K562 (cell line): ENCODE results near the gene HYI.

ENCODE experiments used
- CHD2 ChIP-seq: IDR thresholded peaks from 2 replicates; pipeline ENCODE4 v1.6.1; 2011; ENCODE audit warnings: low read depth, low read length
- CTCF ChIP-seq, 3 experiments: IDR thresholded peaks in 2 of 3; conservative IDR thresholded peaks in 1 of 3; 2 replicates each; pipeline ENCODE4 v1.5.1; 2011 to 2012; ENCODE audit warnings: low read length in 3 of 3, mild to moderate bottlenecking in 3 of 3, control low read depth in 2 of 3, improper control_type of control experiment in 1 of 3, inconsistent platforms in 1 of 3, low read depth in 1 of 3, mixed read lengths in 1 of 3, moderate library complexity in 1 of 3; ENCODE audit not compliant: insufficient read depth in 2 of 3
- GABPA ChIP-seq: fragments of 200-800 bp; sonication (Bioruptor generic); conservative IDR thresholded peaks from 2 replicates; pipeline ENCODE4 v1.6.1; 2016; ENCODE audit warnings: low read depth, missing genetic modification characterization, missing compliant biosample characterization
- KLF10 ChIP-seq: fragments of 250-450 bp; sonication (Bioruptor Pico); IDR thresholded peaks from 2 replicates; pipeline ENCODE4 v1.6.1; 2021; ENCODE audit warnings: matching md5 sums
- POLR2AphosphoS5 ChIP-seq: IDR thresholded peaks from 2 replicates; pipeline ENCODE4 v1.6.1; 2011; ENCODE audit warnings: mild to moderate bottlenecking, low read depth, low read length, moderate library complexity; ENCODE audit not compliant: control insufficient read depth, insufficient read depth
- RAD21 ChIP-seq, 2 experiments: fragments of 250-450 bp in 1 of 2; fragments of 450-650 bp in 1 of 2; sonication (Bioruptor Pico) in 1 of 2; formaldehyde crosslinking in 1 of 2; IDR thresholded peaks in 1 of 2; conservative IDR thresholded peaks in 1 of 2; 2 replicates each; pipeline versions ENCODE4 v1.4.0 to v1.8.0; 2020 to 2022; ENCODE audit warnings: mild to moderate bottlenecking in 2 of 2, moderate library complexity in 1 of 2
- SIN3A ChIP-seq, 2 experiments: fragments of 150-350 bp in 1 of 2; IDR thresholded peaks; 2 replicates each; pipeline ENCODE4 v1.6.1; 2011 to 2016; ENCODE audit warnings: borderline replicate concordance in 2 of 2, low read depth in 2 of 2, low read length in 2 of 2, mild to moderate bottlenecking in 2 of 2, moderate library complexity in 2 of 2; ENCODE audit not compliant: control insufficient read depth in 1 of 2
- ZNF3 ChIP-seq: fragments of 250-450 bp; sonication (Bioruptor Pico); IDR thresholded peaks from 2 replicates; pipeline ENCODE4 v1.5.0; 2021; ENCODE audit warnings: mild to moderate bottlenecking, moderate library complexity

- TF ChIP-seq CHD2: no peak
- TF ChIP-seq RAD21 (CRISPR knock-in tag; conservative IDR thresholded peaks at IDR 0.05 in 1 of 2, IDR thresholded peaks at IDR 0.05 in 1 of 2): no peak
- no peak for TF ChIP-seq GABPA (tag)
- TF ChIP-seq CTCF (IDR thresholded peaks at IDR 0.05 in 2 of 3, conservative IDR thresholded peaks at IDR 0.05 in 1 of 3; ENCODE audit: insufficient read depth in 2 of 3, low read depth in 1 of 3, low read length in 3 of 3): no peak
- no peak for TF ChIP-seq KLF10 (CRISPR knock-in tag)
- TF ChIP-seq ZNF3 (CRISPR knock-in tag): no peak
- no peak for TF ChIP-seq SIN3A (IDR thresholded peaks at IDR 0.05; ENCODE audit: borderline replicate concordance in 2 of 2, control insufficient read depth in 1 of 2, low read depth in 2 of 2, low read length in 2 of 2)
- TF ChIP-seq POLR2AphosphoS5: no peak
These were observed 26.2 kb downstream of the HYI start for GRCh38 chr1:43427524-43427923.
